ENCODE measurements around the gene SUN1. TPM values are rescaled to one million over a fixed set of nuclear protein-coding genes. Genes with fewer than 3 reads are reported as not detected.

SUN1 gene
- total and polyA plus RNA-seq, 2 donors (not counting 3 experiments of a cell fraction or from before 2014, with no cell fraction given) = 158 to 410 TPM

DNA sequence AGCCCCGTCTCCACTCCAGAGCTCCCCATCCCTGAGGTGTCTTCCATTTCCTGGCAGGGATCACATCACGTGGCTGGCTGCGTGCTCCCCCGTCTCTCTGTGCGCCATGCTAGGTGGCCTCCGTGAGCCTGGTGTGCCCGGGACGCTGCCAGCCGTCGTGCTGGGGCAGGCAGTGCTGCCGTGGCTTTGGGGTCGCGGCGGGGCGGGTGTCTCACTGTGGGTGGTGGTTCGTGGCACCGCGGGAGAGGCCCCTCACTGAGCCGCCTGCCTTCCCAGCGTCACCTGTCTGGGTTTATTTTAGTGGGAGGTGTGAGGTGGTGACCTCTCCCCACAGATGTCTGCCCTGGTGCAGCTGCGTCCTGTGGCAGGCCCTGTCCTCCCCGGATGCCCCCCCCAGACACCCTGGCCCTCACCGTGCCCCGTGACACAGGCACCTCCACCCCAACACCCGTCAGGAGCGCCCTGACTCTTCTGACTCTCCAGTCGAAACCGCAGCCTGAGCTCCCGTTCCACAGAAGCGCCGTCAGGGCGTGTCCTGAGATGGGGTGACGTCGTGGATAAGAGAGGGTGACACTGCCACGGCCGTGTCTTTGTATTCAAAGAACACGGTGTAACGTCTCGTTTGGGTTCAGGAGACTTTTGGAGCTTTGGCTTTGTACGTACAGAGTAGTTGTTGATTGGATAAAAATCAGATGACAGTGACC, 62.0 kb downstream of the SUN1 start:
- Histone ChIP-seq H3K9me1 (replicated peaks; ENCODE audit: control insufficient read depth, extremely low read depth, insufficient read depth, low read length) (no peaks in the 10 kb centered on the region), H3K9ac (replicated peaks; ENCODE audit: extremely low read depth, insufficient read depth, low read length) (no peak overlapping the region), H3K79me2 (ENCODE audit: control insufficient read depth, insufficient read depth, low read length) (no peaks in the 10 kb centered on the region), H4K20me1 (replicated peaks; ENCODE audit: control insufficient read depth, extremely low read depth, insufficient read depth, low read length) (no peaks in the 10 kb centered on the region), H2AFZ (ENCODE audit: low read depth, low read length) (no peak overlapping the region), H3K36me3 (ENCODE audit: control insufficient read depth in 2 of 2, extremely low read depth in 1 of 2, insufficient read depth in 2 of 2, low read length in 2 of 2) (peaks cover 9 to 47% of the 10 kb centered on the region in 2 experiments), H3K4me2 (ENCODE audit: insufficient read depth, low read length) (no peak overlapping the region), H3K4me3 (replicated peaks in 1 of 3; ENCODE audit: insufficient read depth in 1 of 3, low read depth in 1 of 3, low read length in 3 of 3) (no peak overlapping the region), H3K27ac (ENCODE audit: insufficient read depth, low read depth, low read length) (no peak overlapping the region), H3K4me1 (ENCODE audit: control insufficient read depth, extremely low read depth, insufficient read depth, low read length) (peaks cover 4% of the 10 kb centered on the region), H3K9me3 (replicated peaks; ENCODE audit: control insufficient read depth, insufficient read depth, low read length) (no peaks in the 10 kb centered on the region), H3K27me3 (ENCODE audit: control insufficient read depth in 2 of 2, insufficient read depth in 2 of 2, low read length in 2 of 2) (no peaks in the 10 kb centered on the region)
- FAIRE-seq (no peak), DNase-seq (ENCODE audit: low read depth, low spot score) (no peak)
- dilution Hi-C loops (cut with MboI; ENCODE audit: extremely low pct_ligation_motif_present, low sequenced_read_pairs) = no loop called here
- no TSS peak for BruUV-seq (replicated peaks)
- TF ChIP-seq FOS (IDR thresholded peaks at IDR 0.05; ENCODE audit: borderline replicate concordance, insufficient read depth, low read length) (no peak), POLR2A (IDR thresholded peaks at IDR 0.05; ENCODE audit: low read depth, low read length) (no peak), EZH2 (IDR thresholded peaks at IDR 0.05; ENCODE audit: borderline replicate concordance, low read depth, low read length, severe bottlenecking) (no peak), POLR2AphosphoS5 (IDR thresholded peaks at IDR 0.05; ENCODE audit: insufficient read depth, low read depth, low read length) (no peak), MYC (IDR thresholded peaks at IDR 0.05; ENCODE audit: low read depth, low read length) (no peak), GATA2 (IDR thresholded peaks at IDR 0.05; ENCODE audit: insufficient read depth, insufficient read length, low read depth, low read length) (no peak), JUN (IDR thresholded peaks at IDR 0.05; ENCODE audit: borderline replicate concordance, insufficient read depth, insufficient read length, low read depth) (no peak)
- TF ChIP-seq, protein P1, sequence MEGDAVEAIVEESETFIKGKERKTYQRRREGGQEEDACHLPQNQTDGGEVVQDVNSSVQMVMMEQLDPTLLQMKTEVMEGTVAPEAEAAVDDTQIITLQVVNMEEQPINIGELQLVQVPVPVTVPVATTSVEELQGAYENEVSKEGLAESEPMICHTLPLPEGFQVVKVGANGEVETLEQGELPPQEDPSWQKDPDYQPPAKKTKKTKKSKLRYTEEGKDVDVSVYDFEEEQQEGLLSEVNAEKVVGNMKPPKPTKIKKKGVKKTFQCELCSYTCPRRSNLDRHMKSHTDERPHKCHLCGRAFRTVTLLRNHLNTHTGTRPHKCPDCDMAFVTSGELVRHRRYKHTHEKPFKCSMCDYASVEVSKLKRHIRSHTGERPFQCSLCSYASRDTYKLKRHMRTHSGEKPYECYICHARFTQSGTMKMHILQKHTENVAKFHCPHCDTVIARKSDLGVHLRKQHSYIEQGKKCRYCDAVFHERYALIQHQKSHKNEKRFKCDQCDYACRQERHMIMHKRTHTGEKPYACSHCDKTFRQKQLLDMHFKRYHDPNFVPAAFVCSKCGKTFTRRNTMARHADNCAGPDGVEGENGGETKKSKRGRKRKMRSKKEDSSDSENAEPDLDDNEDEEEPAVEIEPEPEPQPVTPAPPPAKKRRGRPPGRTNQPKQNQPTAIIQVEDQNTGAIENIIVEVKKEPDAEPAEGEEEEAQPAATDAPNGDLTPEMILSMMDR (IDR thresholded peaks at IDR 0.05; ENCODE audit: extremely low read depth in 1 of 2, insufficient read depth in 1 of 2, low read depth in 1 of 2, low read length in 2 of 2) = no peak
- TF ChIP-seq, protein P2, sequence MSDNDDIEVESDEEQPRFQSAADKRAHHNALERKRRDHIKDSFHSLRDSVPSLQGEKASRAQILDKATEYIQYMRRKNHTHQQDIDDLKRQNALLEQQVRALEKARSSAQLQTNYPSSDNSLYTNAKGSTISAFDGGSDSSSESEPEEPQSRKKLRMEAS (IDR thresholded peaks at IDR 0.05; ENCODE audit: insufficient read depth, insufficient read length) = no peak
- CTCF ChIA-PET = no interaction called here
- POLR2A ChIA-PET = no interaction called here
- intact Hi-C loops (cut with micrococcal nuclease) = no loop called here

Measured in endothelial cell of umbilical vein (primary cell).